Cardiac fibroblast (primary cell): ENCODE results near the gene MTERF2.

Experiments used
- DNase-seq, 2 donors: peaks; one replicate each; pipeline versions ENCODE4 v3.0.0 to v3.0.0-alpha.2; 2010; ENCODE audit warnings: low read depth in 2 of 2
- H3K4me3 ChIP-seq, 2 donors: replicated peaks in 1 of 2; 1 replicate in 1 of 2; 2 replicates in 1 of 2; pipeline ENCODE4 v1.5.1; 2011; ENCODE audit warnings: low read depth in 2 of 2, low read length in 2 of 2, mild to moderate bottlenecking in 2 of 2, moderate library complexity in 1 of 2
- CTCF ChIP-seq: IDR thresholded peaks from one replicate; pipeline ENCODE4 v1.5.1; 2011; ENCODE audit warnings: low read depth, mild to moderate bottlenecking, low read length, inconsistent platforms

The MTERF2 gene

GRCh38 chr12:106971065-106971464 is 15.9 kb downstream of the MTERF2 start:
- no peak for TF ChIP-seq CTCF
- DNase-seq: no peak
- H3K4me3 ChIP-seq: no peak overlapping the region

- no peak overlapping the region for H3K4me3 ChIP-seq
- TF ChIP-seq CTCF: no peak
- no peak for DNase-seq
Observed at GRCh38 chr12:106964526-106964925, 22.4 kb downstream of the MTERF2 start.

- DNase-seq: no peak
- H3K4me3 ChIP-seq: no peak overlapping the region
Observed at GRCh38 chr12:106962286-106962685, 24.7 kb downstream of the MTERF2 start.

GRCh38 chr12:106960443-106960842 is 26.5 kb downstream of the MTERF2 start:
- no peak for DNase-seq
- TF ChIP-seq CTCF: no peak
- no peak overlapping the region for H3K4me3 ChIP-seq

More at GRCh38 chr12:106962286-106962685, 24.7 kb downstream of the MTERF2 start:
- no peak for TF ChIP-seq CTCF

GRCh38 chr12:106957583-106957982 is 29.4 kb downstream of the MTERF2 start:
- peak in 1 of 2 donors; percentile 18 for DNase-seq
- TF ChIP-seq CTCF: no peak
- H3K4me3 ChIP-seq: peak overlapping the region; percentile 92 to 94

GRCh38 chr12:106956048-106956578 is 30.8 kb downstream of the MTERF2 start:
- peak overlapping the region; percentile 92 to 94 for H3K4me3 ChIP-seq
- no peak for TF ChIP-seq CTCF
- DNase-seq: peak; percentile 70 to 82

- no peak for TF ChIP-seq CTCF
- peak; percentile 96 to 99 for DNase-seq
- peak within 1 kb of the TSS; percentile 92 to 94 for H3K4me3 ChIP-seq
Observed at GRCh38 chr12:106955377-106956047, 31.4 kb downstream of the MTERF2 start, which contains the start of gene TMEM263. Gene TMEM263 (plus strand): TSS chr12:106955907. CDS start chr12:106967117, 11,210 bp downstream.
